ENCODE measurements around the gene PRDX3.
A peak's percentile ranks its signal among the peaks of the same experiment; 100 is the strongest.

PRDX3 gene

DNA sequence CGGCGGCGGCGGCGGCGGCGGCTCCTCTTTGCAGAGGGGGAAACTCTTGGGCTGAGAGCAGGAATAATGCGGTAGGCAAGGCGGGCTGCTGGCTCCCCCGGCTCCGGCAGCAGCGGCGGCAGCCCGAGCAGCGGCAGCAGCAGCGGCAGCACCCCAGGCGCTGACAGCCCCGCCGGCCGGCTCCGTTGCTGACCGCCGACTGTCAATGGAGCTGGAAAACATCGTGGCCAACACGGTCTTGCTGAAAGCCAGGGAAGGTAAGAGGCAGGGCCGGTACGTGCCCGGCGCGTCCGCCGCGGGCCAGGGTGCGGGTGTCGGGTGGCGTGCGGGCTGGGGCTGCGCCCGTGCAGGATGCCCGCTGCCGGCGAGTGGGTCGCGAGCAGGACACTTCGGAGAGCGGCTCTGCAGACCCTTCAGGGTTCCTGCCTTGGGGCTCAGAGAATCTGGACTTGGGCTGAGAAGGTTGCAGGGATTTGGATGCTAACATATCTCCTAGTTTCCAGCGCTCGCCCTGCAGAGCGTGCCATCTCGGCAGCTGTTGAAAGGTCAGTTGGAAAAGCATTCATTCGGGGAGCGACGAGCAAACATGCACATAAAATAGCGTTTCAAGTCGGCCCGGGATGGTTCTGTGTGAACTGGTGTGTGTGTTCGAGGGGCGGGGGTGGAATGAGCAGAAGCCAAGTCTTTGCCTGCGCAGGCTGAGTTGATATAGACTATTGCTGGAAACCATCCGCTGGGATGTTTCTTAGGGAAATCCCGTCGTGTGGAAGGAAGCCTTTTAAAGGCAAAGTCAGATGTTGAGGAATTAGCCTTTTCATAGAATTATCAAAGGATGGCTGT is 29.3 kb upstream of the PRDX3 start:
- no peaks in the 10 kb centered on the region for H3F3A ChIP-seq (ENCODE audit: insufficient read depth, low read length)
- H3K9me3 ChIP-seq (ENCODE audit: low read length): no peaks in the 10 kb centered on the region
- peaks cover 29% of the 10 kb centered on the region for H3K4me1 ChIP-seq (ENCODE audit: insufficient read depth, low read length, severe bottlenecking)
- peak overlapping the region; percentile 50 for H3K9ac ChIP-seq (ENCODE audit: low read length)
- no peaks in the 10 kb centered on the region for H3K9me2 ChIP-seq (ENCODE audit: low read depth, low read length)
- peaks cover 9% of the 10 kb centered on the region; the same call in 1 of the 2 replicates for H3K27me3 ChIP-seq (ENCODE audit: insufficient read depth, low read length)
- H4K20me1 ChIP-seq (ENCODE audit: insufficient read depth, low read length): no peaks in the 10 kb centered on the region
- H3K27ac ChIP-seq (ENCODE audit: low read depth, low read length, poor library complexity, severe bottlenecking): no peak overlapping the region
- H3K36me3 ChIP-seq (ENCODE audit: insufficient read depth, low read length): no peaks in the 10 kb centered on the region
- H3K4me3 ChIP-seq (ENCODE audit: low read depth, low read length, poor library complexity, severe bottlenecking): peak overlapping the region; percentile 67
- no peak for TF ChIP-seq EZH2 (IDR thresholded peaks at IDR 0.05; ENCODE audit: borderline replicate concordance, low read length)
- TF ChIP-seq, protein P1, sequence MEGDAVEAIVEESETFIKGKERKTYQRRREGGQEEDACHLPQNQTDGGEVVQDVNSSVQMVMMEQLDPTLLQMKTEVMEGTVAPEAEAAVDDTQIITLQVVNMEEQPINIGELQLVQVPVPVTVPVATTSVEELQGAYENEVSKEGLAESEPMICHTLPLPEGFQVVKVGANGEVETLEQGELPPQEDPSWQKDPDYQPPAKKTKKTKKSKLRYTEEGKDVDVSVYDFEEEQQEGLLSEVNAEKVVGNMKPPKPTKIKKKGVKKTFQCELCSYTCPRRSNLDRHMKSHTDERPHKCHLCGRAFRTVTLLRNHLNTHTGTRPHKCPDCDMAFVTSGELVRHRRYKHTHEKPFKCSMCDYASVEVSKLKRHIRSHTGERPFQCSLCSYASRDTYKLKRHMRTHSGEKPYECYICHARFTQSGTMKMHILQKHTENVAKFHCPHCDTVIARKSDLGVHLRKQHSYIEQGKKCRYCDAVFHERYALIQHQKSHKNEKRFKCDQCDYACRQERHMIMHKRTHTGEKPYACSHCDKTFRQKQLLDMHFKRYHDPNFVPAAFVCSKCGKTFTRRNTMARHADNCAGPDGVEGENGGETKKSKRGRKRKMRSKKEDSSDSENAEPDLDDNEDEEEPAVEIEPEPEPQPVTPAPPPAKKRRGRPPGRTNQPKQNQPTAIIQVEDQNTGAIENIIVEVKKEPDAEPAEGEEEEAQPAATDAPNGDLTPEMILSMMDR (IDR thresholded peaks at IDR 0.05; ENCODE audit: low read length): no peak
- H2AFZ ChIP-seq (ENCODE audit: low read length): peak overlapping the region; percentile 35; the same call in 1 of the 2 replicates
- H3K79me2 ChIP-seq (ENCODE audit: insufficient read depth, low read length): no peaks in the 10 kb centered on the region
- peak overlapping the region; percentile 91 for H3K4me2 ChIP-seq (ENCODE audit: low read length)

DNA sequence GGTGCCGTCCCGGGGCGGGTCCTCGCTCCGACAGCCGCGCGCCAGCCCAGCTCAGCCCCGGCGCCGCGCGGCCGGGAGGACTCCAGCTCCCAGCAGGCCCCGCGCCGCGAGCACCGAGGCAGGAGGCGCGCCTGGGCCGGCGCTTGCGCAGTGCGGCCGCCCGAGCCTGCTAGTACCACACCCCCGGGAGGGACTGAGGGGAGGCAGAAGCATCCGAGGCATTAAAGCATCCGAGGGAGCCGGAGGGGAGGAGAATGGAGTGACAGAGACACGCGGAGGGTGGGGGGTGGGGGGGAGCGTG is 28.7 kb upstream of the PRDX3 start, which contains the start of gene GRK5:
Gene GRK5 (plus strand): TSS at position 206 of the 301 bp plus-strand sequence. CDS start 347 bp downstream, outside the sequence.
- no peaks in the 10 kb centered on the region for H3K36me3 ChIP-seq (ENCODE audit: insufficient read depth, low read length)
- H3K9me3 ChIP-seq (ENCODE audit: low read length): no peaks in the 10 kb centered on the region
- peak within 1 kb of the TSS; percentile 74 for H3K9ac ChIP-seq (ENCODE audit: low read length)
- TF ChIP-seq EZH2 (IDR thresholded peaks at IDR 0.05; ENCODE audit: borderline replicate concordance, low read length): no peak
- TF ChIP-seq, protein P1 (IDR thresholded peaks at IDR 0.05; ENCODE audit: low read length): no peak
- H4K20me1 ChIP-seq (ENCODE audit: insufficient read depth, low read length): no peaks in the 10 kb centered on the region
- peaks cover 29% of the 10 kb centered on the region for H3K4me1 ChIP-seq (ENCODE audit: insufficient read depth, low read length, severe bottlenecking)
- no peaks in the 10 kb centered on the region for H3K9me2 ChIP-seq (ENCODE audit: low read depth, low read length)
- H3K27me3 ChIP-seq (ENCODE audit: insufficient read depth, low read length): peaks cover 4% of the 10 kb centered on the region; the same call in 1 of the 2 replicates
- H3F3A ChIP-seq (ENCODE audit: insufficient read depth, low read length): no peaks in the 10 kb centered on the region
- H3K4me2 ChIP-seq (ENCODE audit: low read length): peak within 1 kb of the TSS; percentile 91
- H3K4me3 ChIP-seq (ENCODE audit: low read depth, low read length, poor library complexity, severe bottlenecking): peak within 1 kb of the TSS; percentile 67
- no peaks in the 10 kb centered on the region for H3K79me2 ChIP-seq (ENCODE audit: insufficient read depth, low read length)
- H3K27ac ChIP-seq (ENCODE audit: low read depth, low read length, poor library complexity, severe bottlenecking): no peak within 1 kb of the TSS
- H2AFZ ChIP-seq (ENCODE audit: low read length): peak within 1 kb of the TSS; percentile 35; the same call in 1 of the 2 replicates

DNA sequence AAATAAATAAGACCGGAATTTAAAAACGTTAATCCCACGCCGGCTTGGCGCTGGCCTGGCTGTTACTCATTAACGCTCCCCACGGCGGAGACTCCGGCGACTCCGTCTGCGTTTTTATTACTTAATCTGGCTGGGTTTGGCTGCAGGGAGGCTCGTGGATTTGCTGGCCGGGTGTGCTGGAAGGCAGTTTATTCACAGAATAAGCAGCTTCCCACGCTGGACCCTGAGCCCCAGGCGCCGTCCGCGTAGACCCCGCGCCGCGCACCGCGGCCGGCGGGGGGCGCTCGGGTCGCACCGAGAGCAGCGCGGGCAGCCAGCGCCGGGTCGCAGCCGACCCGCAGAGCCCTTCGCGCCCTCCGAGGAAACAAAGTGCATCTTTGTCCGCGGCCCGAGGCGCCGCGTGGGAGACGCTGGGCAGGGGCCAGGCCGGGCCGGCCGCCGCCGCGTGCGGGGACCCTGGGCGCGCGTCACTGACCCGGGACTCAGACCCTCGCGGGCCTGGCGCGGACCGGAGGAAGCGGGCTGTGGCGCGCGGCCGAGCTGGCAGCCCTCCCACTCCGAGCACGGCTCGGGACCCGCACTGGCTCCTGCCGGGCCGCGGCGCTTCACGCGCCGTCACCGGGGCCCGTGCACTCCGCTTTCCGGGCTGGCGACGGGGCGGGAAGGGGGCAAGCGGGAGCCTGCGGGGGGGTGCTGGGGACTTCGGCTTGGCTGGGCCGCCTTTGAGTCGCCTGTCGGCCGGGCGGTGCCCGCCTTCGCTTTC is 28.2 kb upstream of the PRDX3 start:
- Histone ChIP-seq H3K36me3 (ENCODE audit: insufficient read depth, low read length) (no peaks in the 10 kb centered on the region), H2AFZ (ENCODE audit: low read length) (no peak overlapping the region), H3K4me3 (ENCODE audit: low read depth, low read length, poor library complexity, severe bottlenecking) (peak overlapping the region; percentile 67), H3F3A (ENCODE audit: insufficient read depth, low read length) (no peaks in the 10 kb centered on the region), H3K27me3 (ENCODE audit: insufficient read depth, low read length) (peaks cover 4% of the 10 kb centered on the region; the same call in 1 of the 2 replicates), H3K4me1 (ENCODE audit: insufficient read depth, low read length, severe bottlenecking) (peaks cover 29% of the 10 kb centered on the region), H3K9me3 (ENCODE audit: low read length) (no peaks in the 10 kb centered on the region), H3K79me2 (ENCODE audit: insufficient read depth, low read length) (no peaks in the 10 kb centered on the region), H4K20me1 (ENCODE audit: insufficient read depth, low read length) (no peaks in the 10 kb centered on the region), H3K27ac (ENCODE audit: low read depth, low read length, poor library complexity, severe bottlenecking) (no peak overlapping the region), H3K4me2 (ENCODE audit: low read length) (peak overlapping the region; percentile 63), H3K9ac (ENCODE audit: low read length) (peak overlapping the region; percentile 74), H3K9me2 (ENCODE audit: low read depth, low read length) (no peaks in the 10 kb centered on the region)
- no peak for TF ChIP-seq EZH2 (IDR thresholded peaks at IDR 0.05; ENCODE audit: borderline replicate concordance, low read length)
- TF ChIP-seq, protein P1 (IDR thresholded peaks at IDR 0.05; ENCODE audit: low read length): peak; percentile 61
